ENCODE results near the gene SLC49A3. TPM values are rescaled to one million over a fixed set of nuclear protein-coding genes. Genes with fewer than 3 reads are reported as not detected.

SLC49A3 gene
- total RNA-seq, 1 experiment from 2014 or later: 8.1 TPM

DNA sequence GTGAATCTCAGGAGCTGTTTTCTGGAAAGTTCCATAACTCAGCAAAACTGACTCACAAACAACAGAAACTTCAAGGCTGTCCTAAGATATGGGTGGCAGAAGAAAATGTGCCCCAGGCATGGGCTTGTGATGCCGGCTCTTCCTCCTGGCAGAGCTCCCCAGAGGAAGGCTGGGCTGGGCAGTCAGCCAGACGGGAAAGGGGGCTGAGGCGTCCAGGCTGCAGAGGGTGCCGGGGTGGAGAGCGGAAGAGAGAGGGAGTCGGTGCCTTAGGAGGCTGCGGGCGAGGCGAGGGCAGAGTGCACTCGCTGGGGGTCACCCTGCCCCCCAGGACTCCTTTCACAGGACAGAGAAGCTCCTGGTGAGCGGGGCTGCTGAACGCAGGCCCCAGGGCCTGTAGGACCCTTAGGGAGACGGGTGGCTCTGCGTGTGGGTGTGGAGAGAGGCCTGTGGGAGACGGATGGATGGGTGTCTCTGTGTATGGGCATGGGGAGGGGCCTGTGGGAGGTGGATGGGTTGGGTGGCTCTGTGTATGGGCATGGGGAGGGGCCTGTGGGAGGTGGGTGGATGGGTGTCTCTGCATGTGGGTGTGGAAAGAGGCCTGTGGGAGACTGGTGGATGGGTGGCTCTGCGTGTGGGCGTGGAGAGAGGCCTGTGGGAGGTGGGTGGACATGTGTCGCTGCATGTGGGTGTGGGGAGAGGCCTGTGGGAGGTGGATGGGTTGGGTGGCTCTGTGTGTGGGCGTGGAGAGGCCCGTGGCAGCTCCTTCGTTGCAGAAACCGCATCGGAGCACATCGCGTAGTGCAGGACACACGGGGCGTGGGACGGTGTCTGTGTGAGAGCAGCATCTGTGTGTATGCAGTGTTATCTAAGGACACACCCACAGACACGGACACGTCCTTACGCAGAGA, 32.6 kb upstream of the SLC49A3 start:
- H3K27ac ChIP-seq: no peak overlapping the region
- no TSS peak for BruUV-seq (replicated peaks)
- no peaks in the 10 kb centered on the region for H3K4me1 ChIP-seq (replicated peaks; ENCODE audit: insufficient read depth)

GRCh38 chr4:720111-720860, 31.3 kb upstream of the SLC49A3 start:
- Histone ChIP-seq H3K79me2 (ENCODE audit: low read depth) (peaks cover 24% of the 10 kb centered on the region; the same call in 1 of the 2 replicates), H3K4me1 (replicated peaks; ENCODE audit: insufficient read depth) (no peaks in the 10 kb centered on the region), H3K4me3 (no peak overlapping the region), H3K36me3 (ENCODE audit: low read depth) (no peaks in the 10 kb centered on the region), H3K4me2 (no peak overlapping the region), H3K27ac (no peak overlapping the region), H3K9me3 (ENCODE audit: insufficient read depth, low read depth) (no peaks in the 10 kb centered on the region), H3F3A (ENCODE audit: insufficient read depth, low read depth) (no peaks in the 10 kb centered on the region), H2AFZ (no peak overlapping the region), H4K20me1 (ENCODE audit: insufficient read depth) (peaks cover 27% of the 10 kb centered on the region), H3K9me2 (ENCODE audit: insufficient read depth) (no peaks in the 10 kb centered on the region), H3K27me3 (ENCODE audit: insufficient read depth, low read depth) (no peaks in the 10 kb centered on the region)
- intact Hi-C loops (cut with micrococcal nuclease; ENCODE audit: unreplicated experiment): no loop called here
- ChIA-PET POLR2A (ENCODE audit: unreplicated experiment) (no interaction called here), CTCF (no interaction called here)
- TF ChIP-seq CTCF (conservative IDR thresholded peaks at IDR 0.05) (no peak), EZH2 (IDR thresholded peaks at IDR 0.05; ENCODE audit: low read depth) (no peak)
- no TSS peak for BruUV-seq (replicated peaks)
- no peak for DNase-seq

More for the DNA sequence above, 32.6 kb upstream of the SLC49A3 start:
- Histone ChIP-seq H3K9me2 (ENCODE audit: insufficient read depth) (no peaks in the 10 kb centered on the region), H3K27me3 (ENCODE audit: insufficient read depth, low read depth) (no peaks in the 10 kb centered on the region), H3K79me2 (ENCODE audit: low read depth) (peaks cover 24% of the 10 kb centered on the region; the same call in 1 of the 2 replicates), H4K20me1 (ENCODE audit: insufficient read depth) (peaks cover 35% of the 10 kb centered on the region), H3K4me2 (no peak overlapping the region), H3K36me3 (ENCODE audit: low read depth) (no peaks in the 10 kb centered on the region), H3F3A (ENCODE audit: insufficient read depth, low read depth) (no peaks in the 10 kb centered on the region), H2AFZ (no peak overlapping the region), H3K9me3 (ENCODE audit: insufficient read depth, low read depth) (no peaks in the 10 kb centered on the region), H3K4me3 (no peak overlapping the region)
- intact Hi-C loops (cut with micrococcal nuclease; ENCODE audit: unreplicated experiment): no loop called here
- ChIA-PET POLR2A (ENCODE audit: unreplicated experiment) (interaction anchor here (0.6 kb wide), 1 partner anchor 330 kb away, joined by 5 read pairs; no protein-coding TSS in a partner anchor), CTCF (no interaction called here)
- TF ChIP-seq CTCF (conservative IDR thresholded peaks at IDR 0.05) (no peak), EZH2 (IDR thresholded peaks at IDR 0.05; ENCODE audit: low read depth) (no peak)
- DNase-seq: no peak

- Histone ChIP-seq H3K36me3 (ENCODE audit: low read depth) (no peaks in the 10 kb centered on the region), H3K4me1 (replicated peaks; ENCODE audit: insufficient read depth) (no peaks in the 10 kb centered on the region), H3K9me3 (ENCODE audit: insufficient read depth, low read depth) (no peaks in the 10 kb centered on the region), H3K79me2 (ENCODE audit: low read depth) (peaks cover 41% of the 10 kb centered on the region), H2AFZ (no peak overlapping the region), H3K4me2 (no peak overlapping the region), H3K27me3 (ENCODE audit: insufficient read depth, low read depth) (no peaks in the 10 kb centered on the region), H3K27ac (no peak overlapping the region), H3F3A (ENCODE audit: insufficient read depth, low read depth) (no peaks in the 10 kb centered on the region), H3K4me3 (no peak overlapping the region), H4K20me1 (ENCODE audit: insufficient read depth) (peaks cover 30% of the 10 kb centered on the region), H3K9me2 (ENCODE audit: insufficient read depth) (no peaks in the 10 kb centered on the region)
- TF ChIP-seq EZH2 (IDR thresholded peaks at IDR 0.05; ENCODE audit: low read depth) (no peak), CTCF (conservative IDR thresholded peaks at IDR 0.05) (no peak)
- BruUV-seq (replicated peaks): no TSS peak
- intact Hi-C loops (cut with micrococcal nuclease; ENCODE audit: unreplicated experiment): no loop called here
- no peak for DNase-seq
- CTCF ChIA-PET: no interaction called here
- POLR2A ChIA-PET (ENCODE audit: unreplicated experiment): no interaction called here
Measured at GRCh38 chr4:718460-718859, 29.5 kb upstream of the SLC49A3 start.

Data from PC-9 (cell line).